HTR-8/SVneo (cell line): ENCODE measurements around the gene TPCN1.

Experiments used
- DNase-seq: peaks from one replicate; pipeline ENCODE4 v3.0.0; 2011; ENCODE audit warnings: low spot score, mixed read lengths; ENCODE audit not compliant: insufficient read length
- FAIRE-seq: peaks from 2 replicates; lab custom pipeline; 2011; peaks lifted over from hg19 to GRCh38; lab: Jason Lieb, UNC

The TPCN1 gene

DNA sequence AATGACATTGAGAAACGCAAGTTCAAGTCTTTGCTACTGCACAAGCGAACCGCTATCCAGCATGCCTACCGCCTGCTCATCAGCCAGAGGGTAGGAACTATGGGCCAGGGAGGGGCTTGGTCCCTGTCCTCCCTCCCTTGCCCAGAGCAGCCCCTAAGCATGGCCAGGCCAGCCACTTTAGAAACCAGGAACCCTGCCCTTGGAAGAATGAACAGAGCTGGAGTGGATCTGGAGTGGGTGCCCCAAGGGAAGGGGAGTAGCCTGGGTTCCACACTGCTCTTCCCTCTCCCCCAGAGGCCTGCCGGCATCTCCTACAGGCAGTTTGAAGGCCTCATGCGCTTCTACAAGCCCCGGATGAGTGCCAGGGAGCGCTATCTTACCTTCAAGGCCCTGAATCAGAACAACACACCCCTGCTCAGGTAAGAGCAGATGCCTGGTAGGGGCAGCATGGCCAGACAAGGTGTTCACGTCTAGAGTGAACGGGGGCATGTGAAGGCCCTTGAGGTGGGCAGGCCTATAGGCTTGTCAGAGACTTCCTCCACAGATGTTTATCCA lies 55.8 kb downstream of the TPCN1 start:
- DNase-seq, result no peak
- FAIRE-seq, result no peak

DNA sequence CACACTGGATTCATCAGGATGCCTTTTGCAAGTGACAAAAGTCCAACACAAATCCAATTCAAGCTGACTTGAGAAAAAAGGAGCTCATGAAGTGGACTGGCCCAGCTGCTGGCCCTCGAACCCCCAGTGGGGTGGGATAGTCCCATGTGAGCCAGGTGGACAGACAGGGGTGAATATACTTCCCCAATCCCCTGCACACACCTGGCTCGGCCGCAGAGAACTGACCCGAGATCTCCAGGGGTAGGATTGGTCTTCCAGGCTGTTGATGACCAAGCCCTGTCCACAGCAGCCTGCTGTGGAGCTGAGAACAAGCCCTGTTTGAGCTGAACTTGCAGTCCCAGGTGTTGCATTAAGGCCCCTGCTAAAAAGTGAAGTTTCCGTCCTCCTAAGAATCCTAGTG lies 56.2 kb downstream of the TPCN1 start:
- no peak for DNase-seq
- no peak for FAIRE-seq

DNA sequence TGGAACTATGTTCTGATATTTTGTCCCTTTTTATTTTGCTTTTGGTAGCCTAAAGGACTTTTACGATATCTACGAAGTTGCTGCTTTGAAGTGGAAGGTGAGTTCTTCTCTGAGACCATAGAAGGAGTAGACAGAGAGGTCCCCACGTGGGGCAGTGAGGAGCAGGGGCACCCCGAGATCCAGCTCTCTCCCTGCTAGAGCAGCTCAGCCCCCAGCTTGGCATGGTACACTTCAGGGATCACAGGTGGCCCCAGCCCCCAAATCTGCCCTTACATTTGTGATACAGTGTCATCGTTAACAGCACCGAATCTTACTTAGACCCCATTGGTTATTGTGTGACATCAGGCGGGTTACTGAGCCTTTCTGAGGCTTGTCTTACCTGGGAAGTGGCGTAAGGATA lies 56.9 kb downstream of the TPCN1 start:
- FAIRE-seq, result no peak

DNA sequence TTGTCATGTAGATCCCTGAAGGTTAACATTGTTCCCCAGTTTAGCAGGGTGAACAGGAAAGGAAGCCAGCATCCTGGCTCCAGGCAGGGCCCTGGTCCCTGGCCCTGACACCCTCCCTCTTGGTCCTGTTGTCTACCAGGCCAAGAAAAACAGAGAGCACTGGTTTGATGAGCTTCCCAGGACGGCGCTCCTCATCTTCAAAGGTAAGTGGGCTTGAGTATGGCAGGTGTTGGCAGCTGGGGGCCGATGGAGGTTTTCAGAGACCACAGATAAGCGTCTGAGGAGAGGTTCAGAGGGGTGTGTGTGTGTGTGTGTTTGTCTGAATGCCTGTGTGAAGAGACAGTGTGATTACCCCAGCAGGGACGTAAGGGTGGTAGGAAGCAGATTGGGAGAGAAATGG lies 57.4 kb downstream of the TPCN1 start:
- no peak for FAIRE-seq
- DNase-seq, result no peak

More for the DNA sequence above, 56.9 kb downstream of the TPCN1 start:
- no peak for DNase-seq

DNA sequence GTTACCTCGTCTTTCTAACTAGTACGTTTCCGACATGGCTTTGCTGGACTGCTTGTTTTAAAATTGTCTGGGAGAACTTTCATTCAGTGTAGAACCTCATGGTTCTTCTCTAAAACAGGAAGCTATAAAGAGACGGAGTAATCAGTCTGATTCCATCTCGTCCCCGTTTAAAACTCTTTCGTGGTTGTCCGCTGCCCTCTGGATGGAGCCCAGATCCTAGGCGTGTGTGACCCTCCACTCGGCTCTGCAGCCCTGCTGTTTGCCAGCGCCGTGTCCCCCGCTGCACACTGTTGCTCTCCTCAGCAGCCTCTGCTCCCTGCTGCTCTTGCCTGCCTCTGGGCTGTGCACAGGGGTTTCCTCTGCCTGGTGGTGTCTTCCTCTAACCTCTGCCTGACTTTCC lies 63.5 kb downstream of the TPCN1 start:
- FAIRE-seq, result no peak

DNA sequence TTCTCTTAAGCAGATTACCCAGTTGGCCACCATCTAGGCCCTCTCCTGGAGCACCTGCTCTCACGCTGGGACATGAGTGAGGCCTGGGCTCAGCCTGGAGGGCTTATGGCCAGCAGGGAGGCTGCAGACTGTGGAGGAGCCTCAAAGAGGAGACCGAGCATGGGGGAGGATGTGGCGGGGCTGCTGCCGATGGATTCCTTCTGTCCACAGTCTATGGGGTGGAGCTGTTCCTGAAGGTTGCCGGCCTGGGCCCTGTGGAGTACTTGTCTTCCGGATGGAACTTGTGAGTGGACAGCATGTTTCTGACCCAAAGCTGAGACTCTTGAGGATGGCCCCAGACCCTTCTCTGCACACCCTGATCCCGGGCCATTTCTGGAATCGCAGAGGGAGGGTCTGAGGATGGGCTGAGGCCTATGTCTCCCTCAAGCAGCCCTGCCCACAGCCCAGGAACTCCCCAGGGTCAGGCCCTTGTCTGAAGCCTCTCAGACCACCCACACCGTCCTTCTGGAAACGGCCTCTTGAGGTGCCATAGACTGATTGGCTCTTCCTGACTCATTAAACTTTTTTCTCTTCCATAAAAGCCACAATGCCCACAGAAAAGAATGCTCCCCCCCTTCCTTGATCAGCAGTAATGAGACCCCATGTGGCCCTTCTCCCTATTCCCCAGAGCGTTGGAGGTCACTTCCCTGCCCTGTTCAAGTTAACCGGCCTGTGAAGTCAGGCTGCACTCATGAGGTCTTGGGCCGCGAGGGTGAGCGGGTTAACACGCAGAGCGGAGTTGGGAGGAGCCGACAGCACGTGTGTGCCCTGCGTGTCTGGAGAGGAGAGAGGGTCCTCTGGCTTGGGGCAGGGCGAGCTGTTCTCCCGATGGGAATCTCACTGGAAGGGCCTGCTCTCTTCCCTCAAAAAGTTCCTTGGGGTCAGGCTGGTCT lies 64.7 kb downstream of the TPCN1 start:
- no peak for DNase-seq
- FAIRE-seq, result no peak

More for the DNA sequence above, 63.5 kb downstream of the TPCN1 start:
- no peak for DNase-seq

DNA sequence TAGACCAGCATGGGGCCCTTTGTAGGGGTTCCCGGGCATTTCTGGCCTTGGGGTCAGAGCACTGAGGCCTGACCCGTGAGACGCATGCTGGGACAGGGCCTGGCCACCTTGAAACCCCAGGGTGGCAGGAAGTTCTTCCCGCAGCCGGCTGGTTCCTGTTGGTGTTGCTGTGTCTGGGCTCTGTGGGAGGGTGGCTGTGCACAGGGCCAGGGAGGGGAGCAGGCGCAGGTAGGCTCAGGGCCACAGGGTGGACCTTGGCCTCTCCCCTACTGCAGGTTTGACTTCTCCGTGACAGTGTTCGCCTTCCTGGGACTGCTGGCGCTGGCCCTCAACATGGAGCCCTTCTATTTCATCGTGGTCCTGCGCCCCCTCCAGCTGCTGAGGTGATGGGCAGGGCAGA lies 65.4 kb downstream of the TPCN1 start:
- FAIRE-seq, result no peak
- DNase-seq, result no peak

DNA sequence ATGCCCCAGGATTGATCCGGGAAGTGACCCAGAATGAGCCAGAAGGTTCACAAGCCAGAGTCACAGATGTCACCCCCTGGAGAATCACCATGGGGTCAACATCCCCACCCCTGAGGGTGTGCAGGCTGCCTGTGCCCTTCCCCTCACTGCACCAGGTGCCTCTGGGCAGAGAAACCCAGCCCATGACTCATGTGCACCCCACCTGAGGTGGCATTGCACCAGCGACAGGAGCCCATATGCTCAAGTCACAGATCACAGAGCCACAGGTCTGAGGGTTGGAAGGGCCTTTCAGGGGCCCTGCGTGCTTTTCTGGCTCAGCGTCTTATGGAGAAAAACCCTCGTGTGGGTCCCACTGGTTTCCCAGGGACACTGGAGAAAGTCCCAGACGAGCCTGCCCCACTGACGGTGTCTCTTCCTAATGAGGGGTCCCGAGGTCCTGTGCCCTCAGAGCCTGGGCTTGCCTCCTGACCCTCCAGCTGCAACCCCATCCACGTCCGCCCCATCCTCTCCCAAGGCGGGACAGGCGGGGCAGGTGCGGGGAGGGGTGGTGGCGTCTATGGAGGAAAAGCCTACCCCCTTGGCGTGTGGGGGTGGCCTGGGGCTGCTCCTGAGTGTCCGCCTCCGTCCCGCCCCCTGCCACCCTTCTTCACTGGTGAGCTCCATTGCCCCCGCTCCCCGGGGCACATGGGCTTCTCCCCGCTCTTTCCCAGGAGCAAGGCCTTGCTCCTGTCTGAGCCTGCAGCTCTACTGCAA lies 66.1 kb downstream of the TPCN1 start:
- no peak for FAIRE-seq
- no peak for DNase-seq

DNA sequence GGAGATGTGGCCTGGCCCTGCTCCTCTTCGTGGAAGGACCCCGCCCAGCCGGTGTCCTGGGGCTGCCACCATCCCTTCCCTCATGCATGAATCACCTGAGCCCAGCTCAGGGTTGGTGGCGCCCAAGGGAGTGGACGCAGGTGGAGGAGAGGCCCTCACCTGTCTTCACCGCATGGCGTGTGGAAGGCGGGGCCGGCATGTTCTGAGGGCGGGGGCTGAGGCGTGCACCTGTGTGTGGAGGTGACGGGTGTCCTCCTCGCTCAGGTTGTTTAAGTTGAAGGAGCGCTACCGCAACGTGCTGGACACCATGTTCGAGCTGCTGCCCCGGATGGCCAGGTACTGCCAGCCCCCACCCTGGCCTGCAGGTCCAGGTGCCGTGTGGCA lies 66.6 kb downstream of the TPCN1 start:
- DNase-seq, result no peak
- no peak for FAIRE-seq

DNA sequence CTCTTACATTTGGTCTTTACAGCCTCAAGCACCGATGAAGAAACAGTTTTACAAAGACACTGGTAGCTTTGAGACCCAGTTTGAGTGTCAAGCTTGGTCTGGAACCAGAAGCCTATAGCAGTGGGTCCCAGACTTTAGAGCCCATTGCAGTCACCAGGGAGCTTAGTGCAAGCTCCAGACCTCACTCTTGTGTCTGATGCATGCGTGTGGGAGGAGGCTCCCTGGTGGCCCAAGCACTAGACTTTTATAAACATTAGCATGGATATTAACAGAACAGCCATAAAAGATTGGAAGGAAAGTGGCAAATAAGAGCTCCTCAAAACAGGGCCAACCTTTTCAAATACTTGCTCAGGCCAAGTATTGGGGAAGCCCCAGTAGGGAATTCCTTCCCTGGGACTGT lies 68.1 kb downstream of the TPCN1 start:
- no peak for FAIRE-seq

DNA sequence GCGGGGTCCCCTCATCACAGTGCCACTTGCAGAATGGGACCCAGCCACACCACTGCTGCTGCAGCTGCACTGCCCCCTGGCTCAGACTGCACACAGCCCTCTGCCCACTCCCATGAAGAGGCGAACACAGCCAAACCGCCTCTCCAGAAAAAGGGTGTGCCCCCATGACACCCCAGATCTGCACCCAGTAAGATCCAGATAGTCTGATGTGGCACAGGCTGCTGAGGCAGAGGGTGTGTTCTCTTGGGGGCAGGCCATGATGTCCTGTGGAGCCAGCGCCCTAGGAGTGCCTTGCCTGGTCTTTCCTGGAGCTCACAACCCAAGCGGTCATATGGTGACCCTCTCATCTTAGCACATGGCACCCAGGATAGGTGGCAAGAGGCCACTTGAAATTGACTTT lies 69.2 kb downstream of the TPCN1 start:
- FAIRE-seq (no peak), DNase-seq (no peak)

More for the DNA sequence above, 68.1 kb downstream of the TPCN1 start:
- no peak for DNase-seq

DNA sequence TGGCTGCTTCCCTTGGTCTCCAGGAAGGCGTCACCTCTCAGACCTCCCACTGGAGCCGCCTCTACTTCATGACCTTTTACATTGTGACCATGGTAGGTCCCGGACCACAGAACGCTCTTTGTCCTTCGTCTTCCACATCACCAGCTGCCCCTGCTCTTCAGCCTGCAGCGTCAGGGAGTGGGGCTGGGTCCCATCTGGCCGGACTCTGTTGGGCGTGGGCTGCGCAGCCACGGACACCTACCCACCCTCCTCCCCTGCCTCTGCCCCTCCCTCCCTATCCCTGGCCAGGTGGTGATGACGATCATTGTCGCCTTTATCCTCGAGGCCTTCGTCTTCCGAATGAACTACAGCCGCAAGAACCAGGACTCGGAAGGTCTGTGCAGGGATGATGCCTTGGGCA lies 70.3 kb downstream of the TPCN1 start:
- DNase-seq (no peak), FAIRE-seq (no peak)

DNA sequence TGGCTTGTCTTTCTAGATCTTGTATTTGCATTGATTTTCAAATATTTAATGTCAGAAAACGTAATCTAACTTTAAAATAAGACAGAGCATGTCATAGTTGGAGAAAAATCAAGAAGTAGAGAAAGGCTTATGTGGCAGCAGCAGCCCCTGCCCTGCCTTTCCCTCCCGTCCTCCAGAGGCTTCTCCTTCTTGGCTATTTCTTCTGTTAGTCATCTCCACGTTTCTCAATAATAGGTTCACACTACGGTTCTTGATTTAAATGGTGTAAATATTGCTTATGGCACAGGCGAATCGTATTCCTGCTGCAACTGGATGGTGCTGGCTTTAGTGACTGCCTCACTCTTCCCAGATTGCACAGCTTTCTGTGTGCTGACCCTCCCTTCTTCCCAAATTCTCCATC lies 70.8 kb downstream of the TPCN1 start:
- no peak for FAIRE-seq

DNA sequence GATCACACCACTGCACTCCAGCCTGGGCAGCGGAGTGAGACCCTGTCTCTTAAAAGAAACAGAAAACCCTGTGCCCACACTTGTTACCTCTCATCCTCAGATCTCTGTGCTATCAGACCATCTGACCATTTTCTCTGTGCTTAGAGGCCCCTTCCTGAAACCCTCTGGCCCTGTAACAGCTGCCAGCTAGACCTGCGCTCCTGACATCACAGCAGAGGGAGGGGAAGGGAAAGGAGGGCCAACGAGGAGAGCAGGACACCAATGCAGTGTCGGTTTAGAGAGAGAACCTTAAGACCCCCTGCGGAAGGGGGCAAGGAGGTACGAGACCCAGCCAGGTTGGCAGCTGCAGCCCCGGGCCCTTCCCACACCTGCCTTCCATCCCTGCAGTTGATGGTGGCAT lies 71.3 kb downstream of the TPCN1 start:
- FAIRE-seq, result no peak
- DNase-seq, result no peak

More for the DNA sequence above, 70.8 kb downstream of the TPCN1 start:
- DNase-seq, result no peak

DNA sequence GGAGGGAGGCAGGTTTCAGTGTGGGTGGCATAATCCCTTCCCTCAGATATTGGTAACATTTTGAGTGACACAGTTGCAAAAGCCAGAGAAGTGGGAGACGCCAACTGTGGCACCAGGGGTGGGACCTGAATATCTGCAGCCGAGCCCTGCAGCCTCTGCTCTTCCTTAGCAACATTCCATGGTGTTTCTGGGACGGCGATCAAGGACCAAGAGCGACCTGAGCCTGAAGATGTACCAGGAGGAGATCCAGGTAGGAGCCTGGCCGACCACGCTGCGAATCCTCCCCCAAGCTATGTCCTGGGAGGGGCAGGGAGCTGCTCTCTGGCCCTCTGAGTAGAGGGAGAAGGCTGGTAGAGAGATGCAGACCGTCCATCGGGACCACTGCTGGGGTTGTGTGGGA lies 71.8 kb downstream of the TPCN1 start:
- DNase-seq (no peak), FAIRE-seq (no peak)

DNA sequence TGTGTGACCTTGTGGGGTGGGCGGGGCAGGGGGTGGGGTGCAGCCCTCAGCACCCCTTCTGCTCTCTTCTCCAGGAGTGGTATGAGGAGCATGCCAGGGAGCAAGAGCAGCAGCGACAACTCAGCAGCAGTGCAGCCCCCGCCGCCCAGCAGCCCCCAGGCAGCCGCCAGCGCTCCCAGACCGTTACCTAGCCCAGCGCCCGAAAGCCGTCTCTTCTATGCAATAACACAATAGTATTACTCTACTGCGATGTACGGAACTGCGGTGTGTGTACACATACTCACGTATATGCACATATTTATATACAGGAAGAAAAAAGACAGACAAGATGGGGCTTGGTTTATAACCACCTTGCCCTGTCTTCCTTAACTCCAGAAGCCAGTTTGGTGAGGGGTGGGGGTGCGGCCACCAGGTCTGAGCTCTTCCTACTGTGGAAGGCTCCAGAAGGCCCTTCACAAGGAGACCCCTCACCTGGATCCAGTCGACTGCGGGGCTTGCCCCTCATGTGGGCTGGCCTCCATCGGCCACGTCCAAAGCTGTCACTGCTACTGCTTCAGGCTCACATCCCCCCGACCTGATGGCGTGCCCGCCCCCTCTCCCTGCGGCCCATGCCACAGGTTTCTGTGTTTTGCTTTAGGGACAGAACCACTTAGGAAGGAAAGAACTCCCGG lies 74.8 kb downstream of the TPCN1 start:
- no peak for FAIRE-seq

DNA sequence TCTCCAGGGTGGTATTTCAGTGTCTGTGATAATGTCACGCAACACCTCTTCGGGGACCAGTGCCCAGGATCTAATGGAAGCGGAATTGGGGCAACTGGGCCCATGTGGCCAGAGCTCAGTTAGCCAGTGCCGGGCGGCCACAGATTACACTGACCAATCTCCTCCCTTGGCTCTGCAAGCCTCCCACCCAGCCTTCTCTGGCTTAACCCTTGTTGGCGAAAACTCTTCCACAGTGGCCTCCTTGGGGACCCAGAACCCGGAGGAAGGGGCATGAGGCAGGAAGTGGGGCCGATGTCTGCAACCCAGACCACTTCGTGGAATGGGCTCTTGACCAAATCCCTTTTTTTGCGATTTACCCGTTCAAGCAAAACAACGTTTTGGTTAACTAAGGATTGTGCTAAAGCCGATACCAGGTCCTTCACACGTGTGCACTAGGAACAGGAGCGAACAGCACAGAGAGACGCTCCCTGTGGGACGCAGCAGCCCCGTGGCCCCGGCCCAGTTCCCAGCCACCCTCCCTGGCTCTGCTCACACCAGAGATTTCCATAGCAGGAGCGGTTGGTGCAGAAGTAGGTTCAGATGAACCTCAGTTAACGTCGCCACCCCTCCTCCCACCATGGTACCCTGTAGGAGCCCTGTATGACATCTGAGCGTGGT lies 75.4 kb downstream of the TPCN1 start:
- no peak for DNase-seq
- FAIRE-seq, result no peak

More for the DNA sequence above, 74.8 kb downstream of the TPCN1 start:
- no peak for DNase-seq

DNA sequence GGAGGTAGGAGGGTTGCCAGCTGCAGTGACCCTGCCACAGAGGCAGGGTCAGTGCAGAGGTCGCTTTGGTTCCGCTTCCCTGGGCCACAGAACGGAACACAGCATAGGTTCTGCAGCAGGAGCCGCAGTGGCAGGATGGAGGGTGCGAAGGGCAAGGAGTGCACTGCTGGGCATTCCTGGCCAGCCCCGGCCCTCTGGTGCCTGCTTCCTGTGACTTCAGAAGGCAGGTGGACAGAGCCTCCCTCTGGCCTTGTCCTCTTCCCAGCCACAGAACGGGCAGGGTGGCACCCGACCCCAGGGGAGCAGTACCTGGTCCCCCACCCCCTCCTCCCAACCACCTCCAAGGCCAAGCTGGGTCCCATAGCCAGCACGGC lies 75.9 kb downstream of the TPCN1 start:
- FAIRE-seq (no peak), DNase-seq (no peak)

DNA sequence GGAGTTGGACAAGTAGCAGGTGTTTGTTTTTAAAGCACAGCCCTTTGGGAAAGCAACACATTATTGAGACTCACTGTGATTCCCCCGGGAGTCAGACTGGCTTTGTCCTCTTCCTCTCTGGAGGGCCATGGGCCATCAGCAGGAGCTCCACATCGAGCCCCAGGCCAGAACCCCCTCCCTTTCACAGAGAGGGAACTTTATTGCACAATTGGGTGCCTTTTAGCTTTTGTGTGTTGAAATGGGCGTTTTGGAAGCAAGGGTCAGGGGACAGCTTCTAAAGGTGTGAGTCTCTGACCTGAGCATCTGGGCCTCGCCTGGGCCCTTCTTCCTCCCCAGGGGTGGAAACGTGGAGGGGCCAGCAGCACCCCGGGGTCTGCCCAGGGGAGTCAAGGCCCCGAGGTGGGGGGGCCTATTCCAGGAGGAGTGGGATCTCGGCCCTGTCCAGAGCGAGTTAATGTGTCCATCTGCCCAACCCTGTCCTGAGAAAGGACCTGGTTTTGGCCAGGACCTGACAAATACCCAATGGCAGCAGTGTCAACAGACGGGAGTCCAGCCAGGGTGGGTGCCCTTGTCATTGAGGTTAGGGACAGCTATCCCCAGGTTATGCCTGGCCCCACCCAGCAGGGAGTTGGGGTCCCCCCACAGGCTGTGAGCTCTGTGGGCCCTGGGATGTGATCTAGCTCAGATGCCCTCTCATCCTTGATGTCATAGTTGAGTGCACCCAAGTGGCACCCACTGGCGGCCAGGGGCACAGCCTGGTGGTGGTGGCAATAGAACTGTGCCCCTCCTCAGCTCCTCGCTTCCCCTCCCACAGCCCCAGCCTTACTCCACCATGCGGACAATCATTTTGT lies 76.6 kb downstream of the TPCN1 start:
- DNase-seq, result no peak
- FAIRE-seq, result no peak
